C1 segment of cervical spinal cord (tissue), 14 donors: ENCODE data around the gene CD40LG.

Experiments
- DNase-seq, 14 donors: peaks; one replicate each; lab custom pipeline; 2025; lab: John Stamatoyannopoulos, UW

CD40LG gene

DNA sequence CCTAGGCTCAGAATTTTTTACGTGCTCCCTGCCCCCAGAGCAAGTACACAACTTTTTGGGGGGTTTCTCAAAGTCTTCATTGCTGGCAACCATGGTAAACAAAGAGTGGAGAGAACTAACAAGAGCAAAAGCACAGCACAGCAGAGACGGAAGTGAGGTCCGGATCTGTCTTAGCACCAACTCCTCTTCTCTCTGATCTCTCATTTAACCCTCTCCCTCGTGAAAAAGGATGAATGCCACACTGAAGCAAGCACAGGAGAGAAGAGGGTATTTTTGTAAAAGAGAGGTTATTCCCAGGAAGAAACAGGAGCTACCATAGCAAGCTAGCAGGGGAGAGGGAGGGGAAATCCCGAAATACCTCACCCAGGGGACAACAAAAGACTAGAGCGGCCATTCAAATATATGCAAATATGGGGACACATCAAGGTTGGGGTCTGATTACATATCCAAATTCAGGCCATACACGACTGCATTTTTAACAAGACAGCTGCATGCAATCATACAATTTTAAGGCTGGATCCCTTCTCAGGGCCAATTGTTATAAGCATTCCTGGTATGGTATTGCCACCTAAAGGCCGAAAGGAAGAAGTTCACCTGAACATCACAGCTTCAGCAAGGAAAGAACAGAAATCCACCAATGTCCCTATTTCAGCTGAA lies 46.6 kb downstream of the CD40LG start:
- DNase-seq = no peak

DNA sequence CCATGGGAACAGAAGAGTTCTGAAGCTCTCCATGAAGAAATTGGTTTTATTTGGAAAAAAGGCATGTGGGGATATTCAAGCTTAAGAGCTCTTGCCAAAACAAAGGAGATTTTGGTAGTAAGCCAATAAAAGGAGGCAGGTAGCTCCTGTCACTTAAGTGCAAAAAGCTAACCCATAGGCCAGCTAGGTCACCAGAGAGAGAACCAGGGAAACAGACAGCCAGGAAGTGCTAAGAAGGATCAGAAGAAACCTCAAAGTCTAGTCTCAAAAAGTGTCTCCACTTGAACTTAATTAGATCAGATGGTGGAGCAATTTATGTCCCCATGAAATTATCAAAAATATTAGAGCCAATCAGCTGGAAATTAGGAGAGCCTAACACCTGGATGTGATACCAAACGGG lies 49.2 kb downstream of the CD40LG start:
- DNase-seq = no peak

DNA sequence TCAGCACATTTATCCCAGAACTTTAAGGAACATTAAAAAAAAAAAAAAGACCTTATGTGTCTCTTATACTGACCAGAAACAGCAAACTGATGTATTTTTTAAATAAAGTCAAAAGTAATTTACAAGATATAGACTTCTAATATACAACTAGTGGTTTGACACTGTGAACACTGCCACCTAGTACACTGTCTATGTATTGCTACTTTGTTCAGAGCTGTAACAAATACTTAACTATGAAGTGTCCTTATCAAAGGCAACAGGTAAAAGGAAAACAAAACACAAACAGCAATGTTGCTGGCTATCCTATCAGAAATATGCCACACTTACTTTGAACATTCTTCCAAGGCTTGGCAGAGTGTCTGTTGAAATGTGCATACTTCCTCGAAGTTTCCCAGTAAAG lies 60.4 kb downstream of the CD40LG start:
- no peak for DNase-seq
